Mammary epithelial cell (primary cell): ENCODE measurements around the gene FXN.

Source experiments
- EZH2 ChIP-seq: IDR thresholded peaks from 2 replicates; pipeline ENCODE4 v1.6.1; 2012; ENCODE audit warnings: low read length, inconsistent platforms, borderline replicate concordance
- TF ChIP-seq, protein P1 (sequence below), 2 donors: IDR thresholded peaks in 1 of 2; conservative IDR thresholded peaks in 1 of 2; 2 replicates each; pipeline ENCODE4 v1.5.1; 2011 to 2012; ENCODE audit warnings: inconsistent platforms in 2 of 2, low read length in 2 of 2, mild to moderate bottlenecking in 2 of 2, control low read depth in 1 of 2, low read depth in 1 of 2; ENCODE audit not compliant: insufficient read depth in 1 of 2; ENCODE audit errors: extremely low read depth in 1 of 2

DNA sequence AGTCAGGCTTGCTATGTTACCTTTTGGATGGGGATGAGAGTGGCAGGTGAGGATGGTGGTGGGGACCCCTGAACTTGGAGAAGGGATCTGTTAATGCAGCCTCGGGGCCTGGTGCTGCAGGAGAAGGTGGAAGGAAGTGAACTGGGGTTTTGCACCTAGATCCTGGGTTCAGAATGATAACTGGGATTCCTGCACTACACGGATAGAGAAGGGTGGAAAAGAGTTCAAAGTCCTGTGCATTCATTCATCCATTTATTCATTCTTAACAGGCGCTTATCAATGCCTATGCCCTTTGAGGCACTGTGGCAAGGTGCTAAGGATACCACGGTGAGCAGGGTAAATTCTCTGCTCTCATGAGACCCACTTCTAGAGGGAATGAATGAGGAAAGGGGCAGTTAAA lies 96.8 kb downstream of the FXN start:
- TF ChIP-seq EZH2: no peak
- TF ChIP-seq, protein P1, sequence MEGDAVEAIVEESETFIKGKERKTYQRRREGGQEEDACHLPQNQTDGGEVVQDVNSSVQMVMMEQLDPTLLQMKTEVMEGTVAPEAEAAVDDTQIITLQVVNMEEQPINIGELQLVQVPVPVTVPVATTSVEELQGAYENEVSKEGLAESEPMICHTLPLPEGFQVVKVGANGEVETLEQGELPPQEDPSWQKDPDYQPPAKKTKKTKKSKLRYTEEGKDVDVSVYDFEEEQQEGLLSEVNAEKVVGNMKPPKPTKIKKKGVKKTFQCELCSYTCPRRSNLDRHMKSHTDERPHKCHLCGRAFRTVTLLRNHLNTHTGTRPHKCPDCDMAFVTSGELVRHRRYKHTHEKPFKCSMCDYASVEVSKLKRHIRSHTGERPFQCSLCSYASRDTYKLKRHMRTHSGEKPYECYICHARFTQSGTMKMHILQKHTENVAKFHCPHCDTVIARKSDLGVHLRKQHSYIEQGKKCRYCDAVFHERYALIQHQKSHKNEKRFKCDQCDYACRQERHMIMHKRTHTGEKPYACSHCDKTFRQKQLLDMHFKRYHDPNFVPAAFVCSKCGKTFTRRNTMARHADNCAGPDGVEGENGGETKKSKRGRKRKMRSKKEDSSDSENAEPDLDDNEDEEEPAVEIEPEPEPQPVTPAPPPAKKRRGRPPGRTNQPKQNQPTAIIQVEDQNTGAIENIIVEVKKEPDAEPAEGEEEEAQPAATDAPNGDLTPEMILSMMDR (conservative IDR thresholded peaks at IDR 0.05 in 1 of 2, IDR thresholded peaks at IDR 0.05 in 1 of 2; ENCODE audit: extremely low read depth in 1 of 2, insufficient read depth in 1 of 2, low read depth in 1 of 2, low read length in 2 of 2): no peak
